GM19463 (cell line): Measurements from ENCODE around the gene M1AP.

Experiments used
- ATAC-seq: cut with Tn5 transposase; IDR thresholded peaks from one replicate; pipeline ENCODE4 v1.9.1; 2021; ENCODE audit warnings: mild to moderate bottlenecking, moderate library complexity; ENCODE audit not compliant: unreplicated experiment

Gene M1AP

DNA sequence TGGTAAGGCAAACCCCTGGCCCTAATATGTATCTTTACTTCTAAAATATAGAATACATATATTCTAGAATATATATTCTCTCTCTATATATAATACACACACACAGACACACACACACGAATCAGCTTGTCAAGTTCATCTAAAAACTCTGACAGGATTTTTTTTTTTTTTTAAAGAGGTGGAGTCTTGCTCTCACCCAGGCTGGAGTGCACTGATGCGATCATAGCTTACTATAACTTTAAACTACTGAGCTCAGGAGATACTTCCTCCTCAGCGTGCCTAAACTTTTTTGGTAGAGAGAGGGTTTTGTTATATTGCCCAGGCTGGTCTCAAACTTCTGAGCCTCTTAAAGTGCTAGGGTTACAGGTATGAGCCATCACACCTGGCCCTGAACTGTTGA, 48.5 kb downstream of the M1AP start:
- ATAC-seq = no peak

DNA sequence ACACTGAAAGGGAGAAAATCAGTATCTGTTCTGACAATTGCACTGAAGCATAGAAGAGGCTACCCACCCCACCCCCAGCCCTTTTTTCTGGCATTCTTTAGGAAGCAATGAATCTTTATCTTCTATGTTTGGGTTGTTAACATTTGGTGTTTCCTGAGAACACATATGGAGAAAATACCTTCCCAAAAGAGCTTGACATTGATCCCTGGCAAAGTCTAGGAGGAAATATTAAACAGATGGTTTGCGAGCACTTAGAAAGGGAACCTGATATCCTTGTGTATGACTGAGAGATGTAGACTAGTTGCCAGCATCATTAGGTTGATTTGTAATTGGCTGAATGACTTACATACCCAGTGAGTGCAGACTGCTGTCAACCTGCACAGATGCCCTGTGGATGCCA, 50.7 kb downstream of the M1AP start:
- ATAC-seq = no peak

DNA sequence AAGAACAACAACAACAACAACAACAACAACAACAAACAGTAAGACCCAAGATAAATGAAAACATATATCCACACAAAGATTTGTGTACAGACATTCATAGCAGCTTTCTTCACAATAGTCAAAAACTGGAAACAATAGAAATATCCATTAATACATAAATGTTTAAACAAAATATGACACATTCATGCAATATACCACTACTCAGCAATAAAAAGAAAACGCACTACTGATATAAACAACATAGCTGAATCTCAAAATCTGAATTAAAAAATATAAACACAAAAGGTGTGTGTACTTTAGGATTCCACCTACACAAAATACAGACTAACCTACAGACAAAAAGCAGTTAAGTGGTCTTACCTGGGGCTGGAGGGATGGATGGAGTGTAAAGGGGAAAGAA, 51.5 kb downstream of the M1AP start:
- no peak for ATAC-seq

DNA sequence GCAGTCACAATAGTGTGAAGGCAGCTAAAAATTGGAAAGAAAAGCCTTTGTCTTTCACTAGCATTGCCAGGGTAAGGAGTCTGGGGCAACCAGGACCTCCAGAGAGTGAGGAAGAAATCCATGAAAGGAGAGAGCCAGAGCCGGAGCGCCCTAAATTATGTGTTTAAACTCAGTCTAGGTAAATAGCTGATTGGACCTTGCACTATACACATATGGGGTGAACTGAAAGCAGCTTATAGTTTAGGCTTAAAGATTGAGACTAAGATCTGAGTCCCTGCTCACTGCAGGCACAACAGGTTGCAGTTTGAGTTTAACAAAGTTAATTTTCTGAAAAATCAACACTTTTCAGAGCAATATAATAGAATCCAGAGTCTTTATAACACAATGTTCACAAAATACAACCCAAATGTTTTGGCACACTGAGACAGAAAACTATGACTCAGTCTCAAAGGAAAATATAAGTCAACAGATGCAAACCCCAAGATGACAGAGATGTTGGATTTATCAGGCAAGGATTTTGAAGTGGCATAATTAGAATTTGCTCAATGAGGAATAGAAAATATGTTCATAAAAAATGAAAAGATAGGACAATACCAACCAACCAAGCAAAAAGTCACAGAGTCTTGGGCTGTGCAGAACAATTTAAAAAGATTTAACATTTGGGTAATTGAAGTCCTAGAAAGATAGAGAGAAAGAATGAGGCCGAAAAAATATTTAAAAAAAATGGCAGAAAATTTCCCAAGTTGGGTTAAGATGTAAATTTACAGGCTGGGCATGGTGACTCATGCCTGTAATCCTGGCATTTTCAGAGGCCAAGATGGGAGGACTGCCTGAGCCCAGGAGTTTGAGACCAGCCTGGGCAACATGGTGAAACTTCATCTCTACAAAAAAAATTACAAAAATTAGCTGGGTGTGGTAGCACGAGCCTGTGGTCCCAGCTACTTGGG, 54.0 kb downstream of the M1AP start:
- ATAC-seq = no peak

DNA sequence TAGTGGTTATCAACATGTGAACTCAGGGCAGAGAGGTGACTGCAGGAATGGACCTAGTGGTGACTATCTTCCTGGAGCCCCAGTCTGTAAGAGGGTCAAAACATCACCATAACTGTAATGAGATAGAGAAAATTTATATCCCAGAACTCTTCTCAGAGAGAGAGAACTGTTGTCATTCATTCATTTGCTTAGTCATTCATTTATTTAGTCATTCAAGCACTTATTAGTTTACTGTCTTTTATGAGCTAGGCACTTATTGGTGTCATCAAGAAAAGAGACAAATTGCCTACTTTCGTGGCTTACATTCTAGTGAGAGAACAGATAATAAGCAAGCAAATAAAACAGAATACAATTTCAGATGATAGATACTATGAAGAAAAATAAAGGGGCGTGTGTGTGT, 59.5 kb downstream of the M1AP start:
- no peak for ATAC-seq

DNA sequence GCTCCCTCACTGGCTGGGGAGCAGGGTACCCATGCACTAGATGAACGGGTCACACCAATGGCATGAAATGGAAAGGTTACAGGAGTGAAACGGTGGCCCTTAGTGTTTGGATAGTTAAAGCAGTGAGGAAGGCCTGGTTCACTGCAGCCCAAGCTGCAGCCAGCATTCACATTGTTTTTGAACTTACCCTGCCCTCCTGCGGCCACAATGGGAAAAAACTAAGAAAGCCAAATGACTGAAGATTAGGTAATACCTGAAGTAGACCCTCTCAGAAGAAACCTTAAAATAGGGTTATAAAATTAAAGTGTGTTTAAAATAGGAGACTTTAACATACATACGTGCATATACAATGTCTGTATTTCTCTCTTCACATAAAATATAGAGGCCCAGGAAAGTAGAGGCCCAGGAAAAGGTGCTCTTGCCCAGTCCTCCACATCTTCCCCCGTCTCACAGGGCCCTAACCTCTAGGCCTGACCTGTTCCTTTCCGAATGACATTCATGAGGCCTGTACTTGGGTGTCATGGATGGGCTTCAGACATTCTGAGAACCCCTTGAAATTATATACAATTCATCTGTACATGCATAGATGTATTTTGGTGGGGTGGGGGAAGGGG, 60.4 kb downstream of the M1AP start:
- ATAC-seq = peak; percentile 60

DNA sequence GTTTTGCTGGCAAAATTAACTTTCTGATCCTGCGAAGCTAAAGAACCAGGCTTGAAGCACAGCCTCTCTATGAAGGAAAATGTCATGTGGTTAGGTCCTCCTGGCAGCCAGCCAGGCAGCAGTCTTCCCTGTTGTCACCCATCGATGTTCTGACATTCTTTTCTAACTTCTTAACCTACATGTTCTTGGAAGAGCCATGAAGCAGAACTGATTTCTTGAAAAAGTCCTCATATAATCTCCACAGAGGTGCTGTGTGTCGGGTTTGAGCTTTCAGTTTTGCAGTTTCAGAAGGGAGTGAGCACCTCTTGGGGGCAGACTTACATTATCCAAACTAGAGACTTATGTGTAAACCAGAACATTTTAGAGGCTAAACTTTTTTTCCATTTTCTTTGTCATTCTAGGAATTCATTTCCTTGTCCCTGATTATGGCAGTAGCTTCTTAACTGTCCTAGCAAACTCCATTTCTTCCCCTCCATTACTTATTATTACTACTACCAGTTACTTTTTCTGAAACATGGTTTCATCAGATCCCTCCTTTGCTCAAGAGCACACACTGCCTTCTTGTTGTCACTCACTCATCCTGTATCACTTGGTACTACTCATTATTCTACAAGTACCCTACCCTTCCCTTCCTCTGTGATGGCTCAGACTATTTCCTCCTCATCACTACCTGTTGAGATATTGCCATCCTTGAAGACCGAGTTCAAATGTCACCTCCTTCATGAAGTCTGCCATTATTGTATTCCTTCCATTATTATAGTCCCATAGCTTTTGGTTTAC, 62.5 kb downstream of the M1AP start:
- no peak for ATAC-seq

DNA sequence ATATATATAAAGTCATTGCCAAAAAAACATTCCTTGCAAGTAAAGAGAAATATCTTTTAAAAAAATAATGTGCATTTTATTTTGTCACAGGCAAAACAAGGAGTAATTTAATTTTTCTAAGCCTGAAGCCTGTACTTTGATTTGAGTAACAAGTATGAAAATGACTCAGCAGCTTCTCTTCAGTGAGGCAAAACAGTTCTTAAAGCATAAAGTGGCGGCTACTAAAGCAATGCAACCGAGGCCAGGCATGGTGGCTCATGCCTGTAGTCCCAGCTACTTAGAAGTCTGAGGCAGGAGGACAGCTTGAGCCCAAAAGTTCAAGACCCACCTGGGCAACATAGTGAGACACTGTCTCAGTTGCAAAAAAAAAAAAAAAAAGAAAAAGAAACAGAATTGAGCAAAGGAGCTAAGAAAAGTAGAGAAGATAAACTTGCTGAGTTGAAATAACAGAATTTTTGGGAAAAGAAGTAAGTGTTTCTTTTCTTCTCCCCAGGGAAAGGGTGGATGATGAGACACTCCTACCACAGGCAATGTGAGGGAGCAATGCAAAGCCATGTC, 64.0 kb downstream of the M1AP start:
- ATAC-seq = peak; percentile 62

DNA sequence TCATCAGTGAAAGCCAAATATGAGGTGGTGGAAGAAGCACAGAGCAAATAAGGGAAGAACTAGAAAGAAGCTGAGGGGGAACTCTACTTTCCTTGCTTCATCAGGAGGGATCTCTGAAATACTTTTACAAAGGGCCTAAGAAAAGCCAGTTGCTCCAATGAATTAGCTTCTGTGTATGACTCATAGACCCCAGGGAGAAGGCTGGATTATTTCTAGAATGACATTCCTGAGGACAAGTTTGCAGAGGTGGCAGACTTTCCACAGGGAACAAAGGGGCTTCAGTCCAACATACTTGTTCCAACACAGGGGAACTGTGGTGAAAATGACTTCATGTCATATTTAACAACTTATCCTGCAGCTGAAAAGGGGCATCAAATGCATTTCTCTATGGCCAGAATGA, 64.6 kb downstream of the M1AP start:
- ATAC-seq = no peak

DNA sequence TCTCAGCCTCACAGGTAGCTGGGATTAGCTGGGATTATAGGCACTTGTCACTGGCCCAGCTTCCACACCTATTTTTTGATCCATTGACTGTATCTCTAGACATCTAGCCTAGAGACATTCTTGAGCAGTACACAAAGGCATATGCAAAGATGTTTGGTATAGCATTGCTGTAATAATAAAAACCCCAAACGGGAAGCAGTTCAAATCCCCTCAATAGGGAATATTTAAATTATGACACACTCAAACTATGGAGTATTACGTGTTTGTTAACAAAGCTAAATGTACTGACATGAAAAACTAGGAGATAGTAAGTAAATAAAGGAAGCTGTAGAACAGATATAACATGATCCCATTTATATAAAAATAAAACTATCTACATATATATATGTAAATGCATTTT, 65.9 kb downstream of the M1AP start:
- ATAC-seq = no peak

DNA sequence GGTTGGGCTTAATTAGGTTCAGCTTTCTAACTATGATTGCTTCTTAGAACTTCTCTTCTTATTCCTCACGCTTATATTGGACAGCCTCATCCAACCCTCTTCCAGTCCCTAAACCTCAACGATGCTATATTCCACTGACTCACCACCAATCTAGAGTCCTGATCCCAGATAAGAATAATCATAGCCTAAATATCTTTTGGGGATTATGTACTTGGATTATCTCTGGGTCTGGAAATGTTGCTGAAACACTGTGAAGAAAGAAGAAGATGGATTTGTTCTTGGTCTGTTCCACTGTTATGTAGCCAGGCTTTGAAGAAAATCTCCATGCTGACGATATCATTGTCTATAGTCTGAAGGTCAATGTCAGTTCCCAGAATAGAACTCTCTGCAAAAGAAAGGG, 66.7 kb downstream of the M1AP start:
- no peak for ATAC-seq

DNA sequence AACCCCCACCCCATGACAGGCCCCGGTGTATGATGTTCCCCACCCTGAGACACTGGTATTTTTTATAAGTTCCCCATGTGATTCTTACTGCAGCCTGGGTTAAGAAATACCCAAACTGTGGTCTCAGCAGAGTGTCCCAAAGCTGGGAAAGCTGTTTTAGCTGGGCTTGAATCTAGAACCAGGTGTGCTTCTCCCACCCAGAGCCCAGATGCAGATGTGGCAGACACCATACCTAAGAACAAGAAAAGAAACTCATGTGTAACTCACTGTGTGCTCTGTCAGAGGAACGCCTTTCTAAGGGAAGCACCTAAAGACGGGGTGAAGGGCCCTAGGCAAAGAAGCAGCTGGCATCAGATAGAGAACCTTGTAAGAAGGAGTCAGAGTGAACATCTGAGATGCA, 69.7 kb downstream of the M1AP start:
- peak; percentile 58 for ATAC-seq

DNA sequence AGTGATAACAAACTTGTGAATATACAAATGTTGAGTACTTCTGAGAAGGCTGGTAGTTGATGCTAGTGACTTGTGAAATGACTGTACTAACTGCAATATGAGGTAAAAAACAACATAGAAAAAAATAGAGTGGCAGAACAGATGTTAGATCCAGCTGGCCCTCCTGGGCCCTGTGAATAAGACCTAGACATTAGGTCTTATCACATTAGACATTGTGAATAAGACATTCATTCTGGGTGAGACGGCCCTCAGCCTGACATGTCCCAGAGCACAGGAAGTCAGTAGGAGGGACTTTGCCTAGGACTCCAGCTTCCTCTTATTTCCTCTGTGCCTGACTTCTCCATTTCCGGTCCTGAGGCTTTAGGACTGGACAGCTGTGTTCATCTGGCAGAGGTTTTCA, 70.7 kb downstream of the M1AP start:
- ATAC-seq = peak; percentile 44

DNA sequence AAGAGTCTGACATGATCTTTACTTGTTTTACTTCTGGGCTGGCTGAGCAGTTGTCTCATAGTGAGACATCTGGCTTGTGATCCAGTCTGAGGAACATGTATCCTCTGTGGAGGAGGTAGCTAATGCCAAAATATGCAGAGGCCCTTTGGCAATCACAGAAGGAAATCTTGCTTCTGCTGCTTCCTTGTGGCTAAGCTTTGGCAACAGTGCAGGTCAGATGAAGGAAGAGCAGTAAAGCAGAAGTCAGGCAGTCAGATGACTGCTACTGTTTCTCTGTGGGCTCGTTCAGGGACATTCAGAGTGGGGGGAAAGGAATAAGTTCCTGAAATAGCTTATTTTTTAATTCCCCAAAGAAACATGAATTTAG, 71.3 kb downstream of the M1AP start:
- ATAC-seq = no peak

DNA sequence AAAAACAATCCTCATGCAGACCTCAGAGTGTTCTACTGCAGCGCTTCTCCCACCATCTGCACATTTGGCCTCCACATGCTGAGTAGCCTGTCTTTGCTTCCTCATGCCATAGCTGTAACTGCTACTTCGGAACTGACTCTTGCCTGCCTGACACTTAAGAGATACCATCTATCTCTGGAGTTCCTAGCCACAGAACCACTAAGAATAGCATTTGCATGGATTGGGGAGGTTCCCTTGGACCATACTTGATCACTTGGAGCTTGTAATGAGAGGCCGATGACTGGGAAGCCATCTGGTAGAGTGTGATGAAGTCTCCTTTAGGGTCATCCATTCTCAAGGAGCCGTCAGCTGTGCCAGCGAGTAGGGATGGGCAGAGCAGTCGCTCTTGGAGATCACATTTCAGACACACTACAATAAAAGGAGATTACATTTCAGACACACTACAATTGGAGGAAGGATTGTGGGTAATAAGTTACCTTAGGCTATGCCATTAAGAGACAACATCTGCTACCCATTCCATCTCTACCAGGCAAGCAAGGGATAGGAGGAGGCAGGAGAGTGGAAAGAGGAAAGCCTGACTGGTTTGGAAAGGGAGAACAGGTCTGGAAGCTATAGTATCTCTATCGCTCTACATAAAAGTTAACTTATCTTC, 71.8 kb downstream of the M1AP start:
- no peak for ATAC-seq

DNA sequence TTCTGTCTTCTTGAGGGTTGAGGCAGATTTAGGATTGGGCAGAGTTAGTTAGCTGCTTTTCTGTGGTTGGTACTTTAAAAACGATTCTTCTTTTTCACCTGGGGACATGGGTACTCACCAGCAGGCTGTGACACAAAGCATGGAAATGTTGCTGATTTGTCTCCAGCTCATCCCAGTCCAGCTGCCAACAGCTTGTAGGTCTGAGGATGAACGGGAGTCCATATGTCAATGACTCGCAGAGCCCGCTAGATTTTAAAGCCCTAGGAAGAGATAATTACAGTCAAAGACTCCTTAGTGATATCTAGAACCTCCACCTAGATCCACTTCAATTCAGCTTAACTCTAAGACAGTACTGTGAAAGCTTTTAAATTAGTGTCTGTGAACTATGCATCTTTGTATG, 72.8 kb downstream of the M1AP start:
- no peak for ATAC-seq

DNA sequence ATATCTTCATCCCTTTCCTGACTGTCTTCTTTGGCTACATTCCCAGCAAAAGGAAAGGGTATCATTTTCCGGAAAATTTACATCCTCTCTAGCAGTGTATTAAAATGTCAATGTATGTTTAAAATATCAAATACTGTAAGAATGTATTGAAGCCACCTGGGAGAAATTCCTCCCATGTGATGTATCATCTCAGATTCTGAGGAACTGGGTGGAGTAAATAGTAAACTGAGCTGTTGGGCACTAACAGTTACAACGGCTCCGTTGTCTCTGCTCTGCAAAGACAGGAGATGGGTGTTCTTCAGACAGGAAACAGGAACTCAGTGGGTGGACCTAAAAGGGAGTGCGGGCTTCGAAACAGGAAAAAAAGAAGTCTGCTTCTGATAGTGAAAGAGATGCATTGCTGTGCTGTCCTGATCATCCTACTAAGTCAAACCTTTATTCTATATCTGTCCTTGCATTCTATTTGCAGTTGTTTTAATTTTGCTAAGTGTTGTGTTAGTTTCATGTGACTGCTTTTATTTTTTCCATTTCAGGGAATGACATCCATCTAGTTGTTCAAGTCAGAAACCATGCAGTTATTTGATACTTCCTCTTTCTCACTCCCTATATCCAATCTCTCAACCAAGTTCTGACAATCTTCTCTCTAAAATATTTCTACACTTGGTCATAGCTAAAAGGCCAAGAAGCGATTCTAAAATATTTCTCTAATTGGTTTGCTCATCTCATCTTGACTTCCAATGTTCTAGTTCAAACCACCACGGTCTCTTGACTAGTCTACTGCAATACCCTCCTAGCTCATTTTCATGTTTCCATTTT, 74.2 kb downstream of the M1AP start:
- ATAC-seq = peak; percentile 33

DNA sequence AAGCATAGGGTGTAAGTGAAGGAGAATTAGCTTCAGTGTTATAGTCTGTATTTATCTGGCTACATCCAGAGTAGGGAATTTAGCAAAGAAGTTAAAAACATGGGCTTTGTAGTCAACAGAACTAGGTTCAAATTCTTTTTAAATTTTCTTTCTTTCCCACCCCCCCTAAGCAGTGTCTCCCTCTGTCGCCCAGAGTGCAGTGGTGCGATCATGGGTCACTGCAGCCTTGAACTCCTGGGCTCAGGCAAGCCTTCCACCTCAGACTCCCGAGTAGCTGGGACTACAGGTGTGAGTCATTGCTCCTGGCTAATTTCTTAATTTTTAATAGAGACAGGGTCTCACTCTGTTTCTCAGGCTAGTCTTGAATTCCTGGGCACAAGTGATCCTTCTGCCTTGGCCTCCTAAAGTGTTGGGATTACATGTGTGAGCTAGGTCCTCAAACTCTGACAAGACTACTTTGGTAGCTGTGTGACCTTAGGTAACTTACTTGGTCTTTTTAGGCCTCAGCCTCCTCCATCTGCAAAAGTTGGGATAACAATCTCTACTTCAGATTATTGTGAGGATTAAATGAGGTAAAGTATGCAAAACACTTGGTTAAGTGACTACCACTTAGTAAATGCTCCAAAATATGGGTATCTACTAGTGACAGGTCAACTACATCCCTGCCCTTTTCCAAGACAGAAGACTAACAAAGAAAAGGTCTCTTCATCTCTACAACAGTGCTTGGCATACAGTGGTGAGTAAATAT, 75.8 kb downstream of the M1AP start:
- ATAC-seq = no peak

DNA sequence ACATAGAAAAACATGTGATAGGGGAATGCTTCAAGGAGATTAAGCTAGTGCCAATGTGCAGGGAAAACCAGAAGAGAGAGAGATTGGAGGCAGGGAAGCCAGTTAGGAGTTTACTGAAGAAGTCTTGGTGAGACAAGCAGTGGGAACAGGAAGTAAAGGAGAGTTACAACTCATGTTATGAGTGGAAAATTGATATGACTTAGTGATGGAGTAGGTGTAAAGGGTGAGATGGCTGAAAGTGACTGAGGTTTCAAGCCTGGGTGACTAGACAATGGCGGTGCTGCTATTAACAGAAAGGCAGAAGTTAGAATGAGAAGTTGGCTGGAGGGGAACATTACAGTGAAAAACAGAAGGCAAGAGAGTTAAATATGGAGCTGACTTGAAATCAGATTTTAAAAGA, 77.1 kb downstream of the M1AP start:
- ATAC-seq = peak; percentile 70
